ENCODE data around the gene FAM163B. TPM values are rescaled to one million over a fixed set of nuclear protein-coding genes. Genes with fewer than 3 reads are reported as not detected.

FAM163B gene
- total RNA-seq, 1 experiment from 2014 or later: not detected

- DNase-seq (ENCODE audit: unreplicated experiment): no peak
- no peak for TF ChIP-seq CTCF (IDR thresholded peaks at IDR 0.05; ENCODE audit: unreplicated experiment)
- Mint-ChIP-seq H3K9me3 (ENCODE audit: unreplicated experiment) (no peaks in the 10 kb centered on the region), H3K4me3 (ENCODE audit: unreplicated experiment) (no peak overlapping the region), H3K4me1 (ENCODE audit: insufficient read depth, unreplicated experiment) (no peaks in the 10 kb centered on the region), H3K36me3 (ENCODE audit: insufficient read depth, unreplicated experiment) (no peaks in the 10 kb centered on the region), H3K27ac (ENCODE audit: low read depth, unreplicated experiment) (no peak overlapping the region), H3K27me3 (ENCODE audit: insufficient read depth, unreplicated experiment) (peaks cover 89% of the 10 kb centered on the region)
- POLR2A ChIA-PET: no interaction called here
- no TSS peak for BruUV-seq (replicated peaks)
- intact Hi-C loops (cut with micrococcal nuclease): no loop called here
- CTCF ChIA-PET: no interaction called here
Observed at GRCh38 chr9:133643978-133644760, 35.0 kb upstream of the FAM163B start.

GRCh38 chr9:133643362-133643755 is 34.2 kb upstream of the FAM163B start:
- Mint-ChIP-seq H3K27ac (ENCODE audit: low read depth, unreplicated experiment) (no peak overlapping the region), H3K9me3 (ENCODE audit: unreplicated experiment) (no peaks in the 10 kb centered on the region), H3K27me3 (ENCODE audit: insufficient read depth, unreplicated experiment) (peaks cover 81% of the 10 kb centered on the region), H3K4me1 (ENCODE audit: insufficient read depth, unreplicated experiment) (no peaks in the 10 kb centered on the region), H3K36me3 (ENCODE audit: insufficient read depth, unreplicated experiment) (no peaks in the 10 kb centered on the region), H3K4me3 (ENCODE audit: unreplicated experiment) (no peak overlapping the region)
- DNase-seq (ENCODE audit: unreplicated experiment): no peak
- CTCF ChIA-PET: no interaction called here
- BruUV-seq (replicated peaks): no TSS peak
- intact Hi-C loops (cut with micrococcal nuclease): no loop called here
- TF ChIP-seq CTCF (IDR thresholded peaks at IDR 0.05; ENCODE audit: unreplicated experiment): no peak
- POLR2A ChIA-PET: no interaction called here

- peaks cover 75% of the 10 kb centered on the region for H3K27me3 Mint-ChIP-seq (ENCODE audit: insufficient read depth, unreplicated experiment)
- BruUV-seq (replicated peaks): no TSS peak
- no peaks in the 10 kb centered on the region for H3K4me1 Mint-ChIP-seq (ENCODE audit: insufficient read depth, unreplicated experiment)
- TF ChIP-seq CTCF (IDR thresholded peaks at IDR 0.05; ENCODE audit: unreplicated experiment): no peak
- H3K27ac Mint-ChIP-seq (ENCODE audit: low read depth, unreplicated experiment): no peak overlapping the region
- H3K36me3 Mint-ChIP-seq (ENCODE audit: insufficient read depth, unreplicated experiment): no peaks in the 10 kb centered on the region
- DNase-seq (ENCODE audit: unreplicated experiment): no peak
- intact Hi-C loops (cut with micrococcal nuclease): no loop called here
- POLR2A ChIA-PET: no interaction called here
- no peaks in the 10 kb centered on the region for H3K9me3 Mint-ChIP-seq (ENCODE audit: unreplicated experiment)
- CTCF ChIA-PET: interaction anchor here (0.7 kb wide), 2 partner anchors 23 to 186 kb away, joined by 3 read pairs; no protein-coding TSS in a partner anchor
- H3K4me3 Mint-ChIP-seq (ENCODE audit: unreplicated experiment): no peak overlapping the region
Observed at GRCh38 chr9:133642708-133643361, 33.6 kb upstream of the FAM163B start.

DNA sequence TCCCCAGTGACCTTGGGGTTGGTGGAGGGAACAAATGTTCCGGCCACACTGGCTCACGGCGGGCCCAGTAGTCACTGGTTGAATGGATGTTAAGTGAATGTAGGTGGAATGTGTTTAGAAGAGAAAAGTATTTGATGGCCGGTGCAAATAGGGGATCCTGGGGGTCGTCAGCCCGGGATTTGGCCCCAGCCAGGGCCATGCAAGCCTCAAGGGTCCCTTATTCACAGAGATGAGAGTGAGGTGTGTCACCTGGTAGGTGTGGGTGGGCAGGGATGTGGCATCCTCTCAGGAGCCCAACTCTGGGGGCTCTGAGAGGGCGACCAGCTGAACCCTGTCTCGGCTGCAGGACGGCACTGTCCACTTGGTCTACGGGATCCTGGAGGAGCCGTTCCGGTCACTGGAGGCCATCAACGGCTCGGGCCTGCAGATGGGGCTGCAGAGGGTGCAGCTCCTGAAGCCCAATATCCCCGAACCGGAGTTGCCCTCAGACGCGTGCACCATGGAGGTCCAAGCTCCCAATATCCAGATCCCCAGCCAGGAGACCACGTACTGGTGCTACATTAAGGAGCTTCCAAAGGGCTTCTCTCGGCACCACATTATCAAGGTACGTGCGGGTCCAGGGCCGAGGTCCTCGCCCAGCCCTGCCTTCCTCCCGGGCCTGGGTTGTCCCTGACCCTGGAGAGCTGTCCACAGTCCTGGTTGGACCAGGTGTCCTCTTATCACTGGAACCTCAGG is 32.8 kb upstream of the FAM163B start:
- DNase-seq (ENCODE audit: unreplicated experiment): no peak
- TF ChIP-seq CTCF (IDR thresholded peaks at IDR 0.05; ENCODE audit: unreplicated experiment): no peak
- ChIA-PET POLR2A (no interaction called here), CTCF (interaction anchor here (0.7 kb wide), 1 partner anchor 24 kb away, joined by 3 read pairs; no protein-coding TSS in a partner anchor)
- H3K27ac Mint-ChIP-seq (ENCODE audit: low read depth, unreplicated experiment): no peak overlapping the region
- H3K36me3 Mint-ChIP-seq (ENCODE audit: insufficient read depth, unreplicated experiment): no peaks in the 10 kb centered on the region
- no peaks in the 10 kb centered on the region for H3K9me3 Mint-ChIP-seq (ENCODE audit: unreplicated experiment)
- intact Hi-C loops (cut with micrococcal nuclease): no loop called here
- H3K4me1 Mint-ChIP-seq (ENCODE audit: insufficient read depth, unreplicated experiment): no peaks in the 10 kb centered on the region
- no TSS peak for BruUV-seq (replicated peaks)
- H3K4me3 Mint-ChIP-seq (ENCODE audit: unreplicated experiment): no peak overlapping the region
- peaks cover 71% of the 10 kb centered on the region for H3K27me3 Mint-ChIP-seq (ENCODE audit: insufficient read depth, unreplicated experiment)
